Measurements from ENCODE around the gene PDPK1. TPM values are rescaled to one million over a fixed set of nuclear protein-coding genes. Genes with fewer than 3 reads are reported as not detected.
"Not testable (repeated sequence)": the region's sequence is repeated elsewhere in the genome, so short reads cannot be mapped to it uniquely, and the experiment has no call there.

PDPK1 gene
- total and polyA plus RNA-seq, 8 donors = 12.7 to 34.8 (median 30.9) TPM

- intact Hi-C loops (cut with DNase I) = no loop called here
- FAIRE-seq (no peak), DNase-seq (peak; percentile 91 to 98 (median 94)), ATAC-seq (peak; percentile 96 to 98 (median 97))
- no peak for TF ChIP-seq CTCF (IDR thresholded peaks at IDR 0.05)
- no peaks in the 10 kb centered on the region for H3K9me3 ChIP-seq
- H3K4me3 ChIP-seq = peak overlapping the region; percentile 74 to 98 (median 96)
- H3K27ac ChIP-seq = peak overlapping the region; percentile 35 to 58 (median 51)
- WGBS, 2 donors = 0% methylated on average over 58 of the region's 58 CpGs
- H3K36me3 ChIP-seq = peaks cover 0 to 6% (median 0%) of the 10 kb centered on the region in 3 donors
- no peaks in the 10 kb centered on the region for H3K27me3 ChIP-seq
- H3K4me1 ChIP-seq = no peaks in the 10 kb centered on the region
These were observed 65.6 kb downstream of the PDPK1 start for GRCh38 chr16:2603165-2604015.

- FAIRE-seq; intact Hi-C loops (cut with DNase I); H3K36me3 ChIP-seq; H3K9me3 ChIP-seq; DNase-seq; H3K27me3 ChIP-seq; H3K4me1 ChIP-seq: not testable (repeated sequence)
- Histone ChIP-seq H3K4me3 (peak overlapping the region; percentile 74 to 98 (median 96)), H3K27ac (peak overlapping the region in 2 of 4 donors; percentile 50 to 58)
- whole genome bisulfite sequencing, 2 donors = 2% methylated on average over 11 to 12 of the region's 12 CpGs
- peak in 1 of 4 donors; percentile 1 for ATAC-seq
These were observed 66.2 kb downstream of the PDPK1 start for GRCh38 chr16:2604016-2604369.

- WGBS, 2 donors = no CpG with 5 or more reads among the region's 8 CpGs
- intact Hi-C loops (cut with DNase I) = not testable (repeated sequence)
These were observed 69.0 kb downstream of the PDPK1 start for GRCh38 chr16:2606820-2607219.

GRCh38 chr16:2609345-2609744, 71.5 kb downstream of the PDPK1 start:
- H3K9me3 ChIP-seq; intact Hi-C loops (cut with DNase I); ATAC-seq; DNase-seq; H3K4me1 ChIP-seq; H3K27ac ChIP-seq; H3K27me3 ChIP-seq; H3K4me3 ChIP-seq; FAIRE-seq; H3K36me3 ChIP-seq: not testable (repeated sequence)
- WGBS, 2 donors = 69% methylated on average over 4 of the region's 11 CpGs; no CpG with 5 or more reads in 1 of the 2 donors

More at GRCh38 chr16:2606820-2607219, 69.0 kb downstream of the PDPK1 start:
- FAIRE-seq, H3K36me3 ChIP-seq, H3K27me3 ChIP-seq, DNase-seq, H3K4me3 ChIP-seq, H3K4me1 ChIP-seq, H3K27ac ChIP-seq, ATAC-seq, H3K9me3 ChIP-seq: not testable (repeated sequence)

GRCh38 chr16:2609827-2610470, 72.1 kb downstream of the PDPK1 start:
- ATAC-seq (no peak), FAIRE-seq (no peak), DNase-seq (peak in 2 of 6 donors; percentile 1 to 44)
- Histone ChIP-seq H3K4me3 (no peak overlapping the region), H3K36me3 (peaks cover 0 to 10% (median 4%) of the 10 kb centered on the region in 3 donors), H3K4me1 (no peaks in the 10 kb centered on the region), H3K27ac (no peak overlapping the region), H3K9me3 (no peaks in the 10 kb centered on the region), H3K27me3 (no peaks in the 10 kb centered on the region)
- no peak for TF ChIP-seq CTCF (IDR thresholded peaks at IDR 0.05)
- WGBS, 2 donors = 93 to 94% methylated on average over 12 of the region's 12 CpGs
- intact Hi-C loops (cut with DNase I) = no loop called here

- no peak overlapping the region for H3K4me3 ChIP-seq
- FAIRE-seq (no peak), ATAC-seq (no peak), DNase-seq (peak in 2 of 6 donors; percentile 1 to 60)
- peaks cover 0 to 10% (median 4%) of the 10 kb centered on the region in 3 donors for H3K36me3 ChIP-seq
- TF ChIP-seq CTCF (IDR thresholded peaks at IDR 0.05) = no peak
- intact Hi-C loops (cut with DNase I) = no loop called here
- H3K4me1 ChIP-seq = no peaks in the 10 kb centered on the region
- WGBS, 2 donors = 90 to 93% methylated on average over 28 to 29 of the region's 29 CpGs
- no peak overlapping the region for H3K27ac ChIP-seq
- no peaks in the 10 kb centered on the region for H3K9me3 ChIP-seq
- H3K27me3 ChIP-seq = no peaks in the 10 kb centered on the region
These were observed 73.1 kb downstream of the PDPK1 start for GRCh38 chr16:2610781-2611498.

All from pancreas (tissue), 10 donors.